Stomach (tissue), 9 donors: ENCODE results near the gene TTYH3. TPM values are rescaled to one million over a fixed set of nuclear protein-coding genes. Genes with fewer than 3 reads are reported as not detected.
A peak's percentile ranks its signal among the peaks of the same experiment; 100 is the strongest.

Experiments
- DNase-seq, 2 donors: peaks; one replicate each; pipeline versions ENCODE4 v3.0.0 to v3.0.0-alpha.2; 2013 to 2019
- H3K27ac ChIP-seq, 5 donors: fragments of 200-600 bp in 4 of 5; sonication (generic) in 4 of 5; one replicate each; pipeline ENCODE4 v1.5.1; 2013 to 2019; ENCODE audit warnings: mild to moderate bottlenecking in 1 of 5, moderate library complexity in 1 of 5
- H3K27me3 ChIP-seq, 3 donors: fragments of 200-600 bp; sonication (generic); one replicate each; pipeline ENCODE4 v1.5.1; 2017 to 2019; ENCODE audit warnings: mixed run types in 1 of 3
- H3K36me3 ChIP-seq, 4 donors: fragments of 200-600 bp; sonication (generic); 1 replicate in 3 of 4; 2 replicates in 1 of 4; pipeline ENCODE4 v1.5.1; 2016 to 2019
- H3K4me1 ChIP-seq, 4 donors: fragments of 200-600 bp; sonication (generic); one replicate each; pipeline ENCODE4 v1.5.1; 2016 to 2019
- H3K4me3 ChIP-seq, 4 donors: fragments of 200-600 bp; sonication (generic) in 3 of 4; one replicate each; pipeline ENCODE4 v1.5.1; 2016 to 2019; ENCODE audit warnings: mild to moderate bottlenecking in 1 of 4
- H3K9me3 ChIP-seq, 4 donors: fragments of 200-600 bp; sonication (generic); one replicate each; pipeline ENCODE4 v1.5.1; 2016 to 2019
- EP300 ChIP-seq: sonication (generic); formaldehyde crosslinking; IDR thresholded peaks from one replicate; pipeline ENCODE4 v1.6.1; 2017; ENCODE audit warnings: antibody characterized with exemption
- POLR2A ChIP-seq, 4 donors: fragments of 450-650 bp; IDR thresholded peaks; one replicate each; pipeline ENCODE4 v1.6.1; 2016; ENCODE audit warnings: antibody characterized with exemption in 4 of 4, control low read depth in 2 of 4, mild to moderate bottlenecking in 1 of 4, moderate library complexity in 1 of 4
- POLR2AphosphoS5 ChIP-seq, 3 donors: sonication (generic); formaldehyde crosslinking; IDR thresholded peaks; one replicate each; pipeline ENCODE4 v1.6.1; 2016; ENCODE audit warnings: antibody characterized with exemption in 3 of 3
- WGBS, 5 donors: extraction: QIAGEN DNeasy Blood & Tissue Kit in 3 of 5; methylation state at CpG; one replicate each; pipeline versions ENCODE4 v1.1.5 to v1.1.7; 2013 to 2018; 5-methylcytosine and 5-hydroxymethylcytosine counted together
- intact Hi-C: fragments of 100-400 bp; cut with DNase I; formaldehyde crosslinking; loops from one replicate; pipeline ENCODE4 v1.15.1; 2023; ENCODE audit warnings: low total_unique reads
- polyA plus RNA-seq, 3 donors: library from polyadenylated mRNA; stranded (reverse); fragments of 200-250 nt; gene quantifications; one replicate each; pipeline ENCODE4 v1.2.3, GENCODE V29; 2013
- total RNA-seq, 5 donors: library from RNA; depleted of rRNA; stranded (reverse); fragments of >200 nt; gene quantifications; one replicate each; pipeline versions ENCODE4 v1.1.0 to v1.2.3, GENCODE V29; 2014 to 2016
- TF ChIP-seq, protein P1 (sequence below), 7 experiments: fragments of 450-650 bp in 4 of 7; fragments of 200-600 bp in 3 of 7; sonication (generic) in 3 of 7; IDR thresholded peaks; one replicate each; pipeline ENCODE4 v1.5.1; 2016 to 2019; ENCODE audit warnings: antibody characterized with exemption in 7 of 7, control low read depth in 2 of 7, mild to moderate bottlenecking in 1 of 7
- donor health status: healthy with polysubstance abuse.
- donor health status: Bipolar disorder and iron deficiency.
- donor health status: healthy.

The TTYH3 gene
- total and polyA plus RNA-seq, 8 donors: 4.1 to 79.1 (median 16.2) TPM

DNA sequence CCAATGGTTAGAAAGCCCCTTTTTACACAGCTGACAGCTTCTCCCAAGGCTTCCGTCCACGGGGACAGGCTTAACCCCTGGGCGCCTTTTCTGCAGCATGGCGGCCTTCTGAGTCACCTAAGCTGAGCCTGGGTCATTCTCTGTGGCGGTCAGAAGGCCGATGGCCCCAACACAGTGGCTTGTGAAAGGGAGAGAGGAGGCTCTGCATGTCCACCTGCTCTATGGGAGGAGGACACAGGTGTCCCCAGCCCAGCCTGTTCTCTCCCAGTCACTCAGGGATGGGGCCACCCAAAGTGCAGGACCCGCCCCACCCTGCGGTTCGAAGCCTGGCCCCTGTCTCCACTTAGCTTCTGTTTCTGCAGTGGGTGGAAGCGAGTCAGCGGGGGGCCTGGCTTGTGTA, 20.4 kb upstream of the TTYH3 start:
- DNase-seq: no peak
- H3K36me3 ChIP-seq: peaks cover 0 to 35% (median 23%) of the 10 kb centered on the region in 4 donors
- no peak overlapping the region for H3K27ac ChIP-seq
- H3K4me1 ChIP-seq: peaks cover 8 to 29% (median 19%) of the 10 kb centered on the region in 4 donors
- 87 to 93% (median 91%) methylated on average over 11 of the region's 11 CpGs for WGBS, 5 donors
- TF ChIP-seq POLR2AphosphoS5 (IDR thresholded peaks at IDR 0.05) (no peak), POLR2A (IDR thresholded peaks at IDR 0.05) (no peak), EP300 (no peak)
- TF ChIP-seq, protein P1, sequence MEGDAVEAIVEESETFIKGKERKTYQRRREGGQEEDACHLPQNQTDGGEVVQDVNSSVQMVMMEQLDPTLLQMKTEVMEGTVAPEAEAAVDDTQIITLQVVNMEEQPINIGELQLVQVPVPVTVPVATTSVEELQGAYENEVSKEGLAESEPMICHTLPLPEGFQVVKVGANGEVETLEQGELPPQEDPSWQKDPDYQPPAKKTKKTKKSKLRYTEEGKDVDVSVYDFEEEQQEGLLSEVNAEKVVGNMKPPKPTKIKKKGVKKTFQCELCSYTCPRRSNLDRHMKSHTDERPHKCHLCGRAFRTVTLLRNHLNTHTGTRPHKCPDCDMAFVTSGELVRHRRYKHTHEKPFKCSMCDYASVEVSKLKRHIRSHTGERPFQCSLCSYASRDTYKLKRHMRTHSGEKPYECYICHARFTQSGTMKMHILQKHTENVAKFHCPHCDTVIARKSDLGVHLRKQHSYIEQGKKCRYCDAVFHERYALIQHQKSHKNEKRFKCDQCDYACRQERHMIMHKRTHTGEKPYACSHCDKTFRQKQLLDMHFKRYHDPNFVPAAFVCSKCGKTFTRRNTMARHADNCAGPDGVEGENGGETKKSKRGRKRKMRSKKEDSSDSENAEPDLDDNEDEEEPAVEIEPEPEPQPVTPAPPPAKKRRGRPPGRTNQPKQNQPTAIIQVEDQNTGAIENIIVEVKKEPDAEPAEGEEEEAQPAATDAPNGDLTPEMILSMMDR (IDR thresholded peaks at IDR 0.05): no peak
- intact Hi-C loops: no loop called here
- no peak overlapping the region for H3K4me3 ChIP-seq
- no peaks in the 10 kb centered on the region for H3K9me3 ChIP-seq
- no peaks in the 10 kb centered on the region for H3K27me3 ChIP-seq

DNA sequence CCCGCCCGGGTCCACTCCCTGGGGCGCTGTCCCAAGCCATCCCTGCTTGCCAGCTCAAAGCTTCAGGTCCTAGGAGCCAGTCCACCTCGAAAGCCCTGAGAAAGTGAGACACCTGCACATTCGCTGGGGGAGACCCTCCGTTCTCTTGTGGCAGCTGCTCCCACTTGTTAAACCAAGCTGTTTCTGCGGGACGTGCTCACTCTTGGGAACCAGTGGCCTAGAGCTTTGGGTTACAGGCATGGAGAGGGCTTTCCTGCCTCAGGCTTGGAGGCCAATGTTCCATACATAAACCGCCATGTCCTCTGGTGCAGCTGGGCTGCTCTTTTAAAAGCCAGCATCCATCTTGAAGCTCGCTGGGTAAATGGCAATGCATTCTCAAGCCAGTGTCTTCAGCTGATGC, 19.9 kb upstream of the TTYH3 start:
- TF ChIP-seq POLR2AphosphoS5 (IDR thresholded peaks at IDR 0.05) (no peak), POLR2A (IDR thresholded peaks at IDR 0.05) (no peak), EP300 (no peak)
- Histone ChIP-seq H3K4me3 (no peak overlapping the region), H3K9me3 (no peaks in the 10 kb centered on the region), H3K36me3 (peaks cover 0 to 30% (median 20%) of the 10 kb centered on the region in 4 donors), H3K4me1 (peaks cover 12 to 34% (median 23%) of the 10 kb centered on the region in 4 donors), H3K27me3 (no peaks in the 10 kb centered on the region), H3K27ac (no peak overlapping the region)
- peak in 1 of 2 donors; percentile 4 for DNase-seq
- 92 to 98% (median 96%) methylated on average over 8 to 10 of the region's 10 CpGs for WGBS, 5 donors
- intact Hi-C loops: no loop called here

GRCh38 chr7:2612445-2613097, 19.2 kb upstream of the TTYH3 start:
- peak; percentile 50 to 66 for DNase-seq
- H3K4me3 ChIP-seq: no peak overlapping the region
- intact Hi-C loops: no loop called here
- H3K27ac ChIP-seq: no peak overlapping the region
- WGBS, 5 donors: 79 to 82% (median 80%) methylated on average over 13 to 15 of the region's 15 CpGs
- peaks cover 0 to 24% (median 15%) of the 10 kb centered on the region in 4 donors for H3K36me3 ChIP-seq
- no peaks in the 10 kb centered on the region for H3K9me3 ChIP-seq
- TF ChIP-seq POLR2A (IDR thresholded peaks at IDR 0.05): no peak
- TF ChIP-seq EP300: no peak
- TF ChIP-seq, protein P1 (IDR thresholded peaks at IDR 0.05): no peak
- TF ChIP-seq POLR2AphosphoS5 (IDR thresholded peaks at IDR 0.05): no peak
- H3K27me3 ChIP-seq: no peaks in the 10 kb centered on the region
- H3K4me1 ChIP-seq: peaks cover 16 to 40% (median 30%) of the 10 kb centered on the region in 4 donors

DNA sequence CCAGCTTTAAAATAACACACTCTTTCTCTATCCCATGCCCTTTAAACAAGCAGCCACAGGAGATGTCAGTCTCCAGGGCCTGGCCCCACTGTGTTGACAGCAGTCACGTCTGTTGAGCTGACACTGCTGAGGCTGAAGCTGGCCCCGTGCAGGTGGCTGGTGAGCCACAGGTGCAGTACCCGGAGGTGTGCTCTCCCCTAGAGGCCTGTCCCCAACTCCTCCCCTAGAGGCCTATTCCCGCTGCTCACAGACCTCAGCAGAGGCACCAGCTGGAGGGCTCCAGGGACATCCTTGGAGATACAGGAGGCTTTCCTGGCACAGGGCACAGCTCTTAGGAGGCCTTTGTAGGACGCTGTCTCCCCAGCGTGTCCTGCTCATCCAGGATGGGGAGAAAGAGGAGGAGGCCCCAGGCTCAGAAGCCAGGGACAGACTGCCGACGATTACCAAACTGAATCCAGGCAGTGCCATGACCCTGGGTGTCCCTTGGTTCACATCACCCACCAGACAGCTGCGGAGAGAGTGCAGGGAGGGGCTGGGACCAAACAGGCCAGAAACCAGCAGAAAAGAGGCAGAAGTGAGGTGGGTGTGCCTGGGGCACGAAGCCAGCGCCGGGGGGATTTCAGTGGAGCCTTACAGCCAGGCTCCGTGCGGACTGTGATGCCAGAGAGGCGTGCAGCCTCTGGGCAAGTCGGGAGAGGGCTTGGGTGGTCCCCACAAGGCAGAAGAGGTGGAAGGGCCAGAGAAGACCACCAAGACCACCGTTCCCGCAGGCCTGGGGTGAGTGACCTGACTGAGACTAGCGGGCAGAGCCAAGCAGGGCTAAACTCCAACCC, 18.5 kb upstream of the TTYH3 start:
- Histone ChIP-seq H3K9me3 (no peaks in the 10 kb centered on the region), H3K36me3 (peaks cover 0 to 17% (median 13%) of the 10 kb centered on the region in 4 donors), H3K27me3 (no peaks in the 10 kb centered on the region), H3K4me1 (peaks cover 16 to 48% (median 30%) of the 10 kb centered on the region in 4 donors), H3K4me3 (no peak overlapping the region), H3K27ac (peak overlapping the region in 1 of 5 donors; percentile 57)
- no peak for DNase-seq
- 76 to 88% (median 83%) methylated on average over 18 to 19 of the region's 19 CpGs for WGBS, 5 donors
- TF ChIP-seq, protein P1 (IDR thresholded peaks at IDR 0.05): no peak
- TF ChIP-seq EP300 (no peak), POLR2A (IDR thresholded peaks at IDR 0.05) (no peak), POLR2AphosphoS5 (IDR thresholded peaks at IDR 0.05) (no peak)
- intact Hi-C loops: no loop called here
